ENCODE data around the gene ZNF385C.
"Not testable (repeated sequence)": the region's sequence is repeated elsewhere in the genome, so short reads cannot be mapped to it uniquely, and the experiment has no call there.

Gene ZNF385C

GRCh38 chr17:42097691-42098631 lies at the start of gene ZNF385C:
TSS of gene ZNF385C (minus strand) at chr17:42098473. CDS start at chr17:42063056, 35,417 bp downstream.
- no peaks in the 10 kb centered on the region for H3K36me3 Mint-ChIP-seq
- no peak for DNase-seq (ENCODE audit: low spot score in 2 of 2)
- H3K4me1 Mint-ChIP-seq = peaks cover 10% of the 10 kb centered on the region
- no peaks in the 10 kb centered on the region for H3K9me3 Mint-ChIP-seq
- H3K4me3 Mint-ChIP-seq = peak within 1 kb of the TSS; percentile 53
- peak within 1 kb of the TSS; percentile 34 for H3K27ac Mint-ChIP-seq
- ATAC-seq = peak; percentile 59

GRCh38 chr17:42146911-42147607 lies 48.8 kb upstream of the ZNF385C start:
- Mint-ChIP-seq H3K9me3 (no peaks in the 10 kb centered on the region), H3K4me3 (no peak overlapping the region), H3K27ac (peak overlapping the region; percentile 65), H3K36me3 (peaks cover 76% of the 10 kb centered on the region), H3K4me1 (peaks cover 39% of the 10 kb centered on the region)
- ATAC-seq (no peak), DNase-seq (ENCODE audit: low spot score in 2 of 2) (no peak)

GRCh38 chr17:42143138-42143537 lies 44.9 kb upstream of the ZNF385C start:
- Mint-ChIP-seq H3K4me1 (peaks cover 47% of the 10 kb centered on the region), H3K27ac (peak overlapping the region; percentile 9), H3K36me3 (peaks cover 73% of the 10 kb centered on the region)
- not testable (repeated sequence) for H3K4me3 Mint-ChIP-seq; ATAC-seq; DNase-seq (ENCODE audit: low spot score in 2 of 2); H3K9me3 Mint-ChIP-seq

GRCh38 chr17:42142371-42142896 lies 44.2 kb upstream of the ZNF385C start:
- Mint-ChIP-seq H3K4me3 (no peak overlapping the region), H3K36me3 (peaks cover 69% of the 10 kb centered on the region), H3K4me1 (peaks cover 48% of the 10 kb centered on the region), H3K9me3 (no peaks in the 10 kb centered on the region), H3K27ac (peak overlapping the region; percentile 9)
- no peak for DNase-seq (ENCODE audit: low spot score in 2 of 2)
- ATAC-seq = no peak

GRCh38 chr17:42141382-42141781 lies 43.1 kb upstream of the ZNF385C start:
- Mint-ChIP-seq H3K4me1 (peaks cover 43% of the 10 kb centered on the region), H3K27ac (no peak overlapping the region), H3K9me3 (no peaks in the 10 kb centered on the region), H3K4me3 (no peak overlapping the region), H3K36me3 (peaks cover 69% of the 10 kb centered on the region)
- DNase-seq (ENCODE audit: low spot score in 2 of 2) (no peak), ATAC-seq (no peak)

- Mint-ChIP-seq H3K36me3 (peaks cover 68% of the 10 kb centered on the region), H3K4me1 (peaks cover 50% of the 10 kb centered on the region)
- H3K9me3 Mint-ChIP-seq; DNase-seq (ENCODE audit: low spot score in 2 of 2); H3K27ac Mint-ChIP-seq; ATAC-seq; H3K4me3 Mint-ChIP-seq: not testable (repeated sequence)
These were observed 42.4 kb upstream of the ZNF385C start for GRCh38 chr17:42140690-42141089.

- ATAC-seq (no peak), DNase-seq (ENCODE audit: low spot score in 2 of 2) (no peak)
- Mint-ChIP-seq H3K4me1 (peaks cover 54% of the 10 kb centered on the region), H3K27ac (peak overlapping the region; percentile 65), H3K36me3 (peaks cover 63% of the 10 kb centered on the region), H3K4me3 (no peak overlapping the region), H3K9me3 (no peaks in the 10 kb centered on the region)
These were observed 40.6 kb upstream of the ZNF385C start for GRCh38 chr17:42138749-42139492.

GRCh38 chr17:42136654-42137051 lies 38.4 kb upstream of the ZNF385C start:
- H3K4me3 Mint-ChIP-seq = no peak overlapping the region
- peaks cover 54% of the 10 kb centered on the region for H3K36me3 Mint-ChIP-seq
- H3K27ac Mint-ChIP-seq = peak overlapping the region; percentile 90
- H3K4me1 Mint-ChIP-seq = peaks cover 61% of the 10 kb centered on the region
- H3K9me3 Mint-ChIP-seq = no peaks in the 10 kb centered on the region
- DNase-seq (ENCODE audit: low spot score in 2 of 2) (no peak), ATAC-seq (no peak)

GRCh38 chr17:42135664-42136653 lies 37.7 kb upstream of the ZNF385C start:
- no peak for ATAC-seq
- Mint-ChIP-seq H3K4me1 (peaks cover 64% of the 10 kb centered on the region), H3K36me3 (peaks cover 53% of the 10 kb centered on the region), H3K4me3 (no peak overlapping the region), H3K27ac (peak overlapping the region; percentile 90), H3K9me3 (no peaks in the 10 kb centered on the region)
- DNase-seq (ENCODE audit: low spot score in 2 of 2) = no peak

- no peak for DNase-seq (ENCODE audit: low spot score in 2 of 2)
- Mint-ChIP-seq H3K9me3 (no peaks in the 10 kb centered on the region), H3K4me1 (peaks cover 72% of the 10 kb centered on the region), H3K4me3 (no peak overlapping the region), H3K27ac (peak overlapping the region; percentile 90), H3K36me3 (peaks cover 56% of the 10 kb centered on the region)
- no peak for ATAC-seq
These were observed 36.9 kb upstream of the ZNF385C start for GRCh38 chr17:42135151-42135550.

GRCh38 chr17:42133461-42134041 lies 35.3 kb upstream of the ZNF385C start:
- Mint-ChIP-seq H3K36me3 (peaks cover 72% of the 10 kb centered on the region), H3K4me1 (peaks cover 66% of the 10 kb centered on the region)
- peak; percentile 83 for ATAC-seq

GRCh38 chr17:42132941-42133340 lies 34.7 kb upstream of the ZNF385C start:
- Mint-ChIP-seq H3K27ac (peak overlapping the region; percentile 77), H3K36me3 (peaks cover 78% of the 10 kb centered on the region), H3K4me3 (peak overlapping the region; percentile 7), H3K9me3 (no peaks in the 10 kb centered on the region), H3K4me1 (peaks cover 64% of the 10 kb centered on the region)
- DNase-seq (ENCODE audit: low spot score in 2 of 2) (no peak), ATAC-seq (peak; percentile 86)

More at GRCh38 chr17:42133461-42134041, 35.3 kb upstream of the ZNF385C start:
- Mint-ChIP-seq H3K4me3 (no peak overlapping the region), H3K9me3 (no peaks in the 10 kb centered on the region), H3K27ac (peak overlapping the region; percentile 77)
- DNase-seq (ENCODE audit: low spot score in 2 of 2) = no peak

GRCh38 chr17:42131981-42132432 lies 33.7 kb upstream of the ZNF385C start:
- Mint-ChIP-seq H3K9me3 (no peaks in the 10 kb centered on the region), H3K4me3 (no peak overlapping the region), H3K27ac (peak overlapping the region; percentile 77), H3K4me1 (peaks cover 60% of the 10 kb centered on the region), H3K36me3 (peaks cover 80% of the 10 kb centered on the region)
- no peak for DNase-seq (ENCODE audit: low spot score in 2 of 2)
- no peak for ATAC-seq

Data from stimulated activated effector memory CD8-positive, alpha-beta T cell treated with anti-CD3 and anti-CD28 coated beads, Interleukin-12 subunit alpha, Interleukin-12 subunit beta, amount 100 ng/mL, for 72 hours (primary cell).